ENCODE data around the gene FAM131C.
A peak's percentile ranks its signal among the peaks of the same experiment; 100 is the strongest.

The FAM131C gene

DNA sequence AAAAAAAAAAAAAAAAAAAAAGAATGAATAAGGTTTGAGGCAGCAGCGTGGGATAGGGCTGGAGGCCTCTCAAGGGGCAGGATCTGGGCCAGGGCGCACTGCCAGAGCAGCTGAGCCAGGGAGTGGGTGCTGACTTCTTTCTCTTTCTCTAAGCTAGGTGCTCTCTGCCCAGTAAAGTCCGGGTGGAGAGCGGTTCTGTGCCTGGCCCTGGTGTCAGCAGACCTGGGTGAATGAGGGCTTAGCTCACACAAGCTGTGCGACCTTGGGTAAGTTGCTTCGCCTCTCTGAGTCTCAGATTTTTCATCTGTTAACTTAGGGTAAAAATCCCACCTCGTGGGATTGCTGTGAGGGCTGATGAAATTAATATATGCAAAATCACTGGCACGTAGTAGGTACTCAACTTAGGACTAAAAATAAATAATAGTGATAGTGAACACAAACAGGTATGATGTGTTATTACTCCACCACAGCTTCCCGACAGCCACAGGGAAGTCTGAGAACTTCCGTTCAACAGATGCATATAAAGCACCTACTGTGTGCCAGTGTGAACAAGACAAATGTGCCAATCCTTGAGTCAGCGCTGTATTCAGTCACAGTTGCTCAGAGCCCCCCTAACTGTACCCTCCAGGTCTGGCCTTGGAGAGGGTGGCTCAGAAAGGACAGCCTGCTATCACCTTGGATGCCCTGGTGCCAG is 2.0 kb upstream of the FAM131C start:
- no peaks in the 10 kb centered on the region for H3K36me3 ChIP-seq (ENCODE audit: insufficient read depth)
- no peak for TF ChIP-seq CTCF (conservative IDR thresholded peaks at IDR 0.05; ENCODE audit: low read depth, low read length)
- H3K4me3 ChIP-seq (IDR thresholded peaks at IDR 0.05; ENCODE audit: insufficient read depth, low read depth, low read length) = no peak overlapping the region
- no peaks in the 10 kb centered on the region for H3K79me2 ChIP-seq (ENCODE audit: insufficient read depth, low read depth)
- no peak overlapping the region for H3K4me2 ChIP-seq
- no peak overlapping the region for H3K9ac ChIP-seq
- peaks cover 26% of the 10 kb centered on the region for H3K4me1 ChIP-seq (ENCODE audit: low read depth, poor library complexity, severe bottlenecking)
- no peaks in the 10 kb centered on the region for H3K27me3 ChIP-seq (ENCODE audit: insufficient read depth, low read depth)
- H2AFZ ChIP-seq (ENCODE audit: low read depth) = no peak overlapping the region
- H3K27ac ChIP-seq = no peak overlapping the region
- H4K20me1 ChIP-seq (ENCODE audit: insufficient read depth) = no peaks in the 10 kb centered on the region

- Histone ChIP-seq H3K4me3 (IDR thresholded peaks at IDR 0.05; ENCODE audit: insufficient read depth, low read depth, low read length) (no peak overlapping the region), H2AFZ (ENCODE audit: low read depth) (peak overlapping the region; percentile 76; the same call in 1 of the 2 replicates), H4K20me1 (ENCODE audit: insufficient read depth) (no peaks in the 10 kb centered on the region), H3K36me3 (ENCODE audit: insufficient read depth) (no peaks in the 10 kb centered on the region), H3K4me2 (peak overlapping the region; percentile 42), H3K9ac (peak overlapping the region; percentile 26; the same call in 1 of the 2 replicates), H3K27ac (peak overlapping the region; percentile 15; the same call in 1 of the 2 replicates), H3K79me2 (ENCODE audit: insufficient read depth, low read depth) (no peaks in the 10 kb centered on the region), H3K4me1 (ENCODE audit: low read depth, poor library complexity, severe bottlenecking) (peaks cover 20% of the 10 kb centered on the region), H3K27me3 (ENCODE audit: insufficient read depth, low read depth) (no peaks in the 10 kb centered on the region)
- no peak for TF ChIP-seq CTCF (conservative IDR thresholded peaks at IDR 0.05; ENCODE audit: low read depth, low read length)
Observed at GRCh38 chr1:16074217-16074616, 766 bp upstream of the FAM131C start.

GRCh38 chr1:16072616-16073484 is 601 bp downstream of the FAM131C start:
- TF ChIP-seq CTCF (conservative IDR thresholded peaks at IDR 0.05; ENCODE audit: low read depth, low read length) = no peak
- Histone ChIP-seq H3K4me2 (peak overlapping the region; percentile 48; the same call in 1 of the 2 replicates), H3K79me2 (ENCODE audit: insufficient read depth, low read depth) (no peaks in the 10 kb centered on the region), H3K27me3 (ENCODE audit: insufficient read depth, low read depth) (no peaks in the 10 kb centered on the region), H3K36me3 (ENCODE audit: insufficient read depth) (no peaks in the 10 kb centered on the region), H4K20me1 (ENCODE audit: insufficient read depth) (no peaks in the 10 kb centered on the region), H3K9ac (peak overlapping the region; percentile 42; the same call in 1 of the 2 replicates), H2AFZ (ENCODE audit: low read depth) (peak overlapping the region; percentile 38), H3K4me1 (ENCODE audit: low read depth, poor library complexity, severe bottlenecking) (peaks cover 13% of the 10 kb centered on the region), H3K4me3 (IDR thresholded peaks at IDR 0.05; ENCODE audit: insufficient read depth, low read depth, low read length) (peak overlapping the region; percentile 6), H3K27ac (no peak overlapping the region)

DNA sequence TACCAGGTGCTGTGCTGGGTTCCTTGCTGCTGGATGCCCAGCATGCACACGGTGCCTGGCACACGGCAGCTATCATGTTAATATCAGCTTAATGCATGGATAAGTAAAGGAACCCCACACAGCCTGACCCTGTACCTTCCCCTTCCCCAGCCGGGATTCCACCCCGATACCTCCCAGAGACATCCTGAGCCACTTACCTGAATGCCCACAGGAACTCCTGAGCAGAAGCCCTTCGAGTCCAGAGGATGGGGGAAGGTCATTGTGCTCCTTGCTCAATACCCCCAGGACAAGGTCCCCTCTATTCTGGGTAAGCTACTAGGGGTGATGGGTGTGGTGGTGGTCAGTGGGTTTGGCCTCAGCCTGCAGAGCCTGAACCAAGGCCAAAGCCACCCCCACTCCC is 1.4 kb downstream of the FAM131C start:
- Histone ChIP-seq H3K4me2 (no peak overlapping the region; the same call in 1 of the 2 replicates), H3K36me3 (ENCODE audit: insufficient read depth) (no peaks in the 10 kb centered on the region), H2AFZ (ENCODE audit: low read depth) (no peak overlapping the region), H3K4me1 (ENCODE audit: low read depth, poor library complexity, severe bottlenecking) (peaks cover 19% of the 10 kb centered on the region), H3K27me3 (ENCODE audit: insufficient read depth, low read depth) (no peaks in the 10 kb centered on the region), H3K9ac (no peak overlapping the region), H3K79me2 (ENCODE audit: insufficient read depth, low read depth) (no peaks in the 10 kb centered on the region), H3K4me3 (IDR thresholded peaks at IDR 0.05; ENCODE audit: insufficient read depth, low read depth, low read length) (no peak overlapping the region), H3K27ac (no peak overlapping the region), H4K20me1 (ENCODE audit: insufficient read depth) (no peaks in the 10 kb centered on the region)
- no peak for TF ChIP-seq CTCF (conservative IDR thresholded peaks at IDR 0.05; ENCODE audit: low read depth, low read length)

All from KMS-11 (cell line).